B cell (primary cell): ENCODE data around the gene SLAIN2. TPM values are rescaled to one million over a fixed set of nuclear protein-coding genes. Genes with fewer than 3 reads are reported as not detected.

Experiments
- ATAC-seq: fragments of 200-7000 bp; cut with Tn5 transposase; one replicate; pipeline ENCODE4 v1.10.0; 2021; ENCODE audit warnings: low read depth, mild to moderate bottlenecking, moderate number of reproducible peaks, moderate library complexity
- CTCF ChIA-PET: fragments of 350-600 bp; sonication (Branson Sonifier 250); formaldehyde crosslinking; loops from one replicate; lab custom pipeline; 2021; ENCODE audit warnings: antibody characterized with exemption, inconsistent platforms; lab: Charles Lee
- POLR2A ChIA-PET: fragments of 350-600 bp; sonication (Branson Sonifier 250); formaldehyde crosslinking; loops from one replicate; lab custom pipeline; 2021; ENCODE audit warnings: antibody characterized with exemption; lab: Charles Lee
- DNase-seq: peaks from one replicate; pipeline ENCODE4 v3.0.0; 2013
- H2AFZ ChIP-seq: 2 replicates; pipeline ENCODE4 v1.6.1; 2012; ENCODE audit warnings: mild to moderate bottlenecking, low read depth, low read length; ENCODE audit not compliant: insufficient read depth, poor library complexity, severe bottlenecking
- H3K27ac ChIP-seq, 2 donors: 1 replicate in 1 of 2; 2 replicates in 1 of 2; pipeline ENCODE4 v1.5.1; 2012 to 2013; ENCODE audit warnings: low read length in 2 of 2, mild to moderate bottlenecking in 2 of 2, moderate library complexity in 1 of 2
- H3K27me3 ChIP-seq, 4 experiments: fragments of 200-600 bp in 1 of 4; sonication (generic) in 1 of 4; replicated peaks in 1 of 4; 1 replicate in 2 of 4; 2 replicates in 2 of 4; pipeline versions ENCODE4 v1.6.1 to v1.7.0; 2013 to 2016; ENCODE audit warnings: low read length in 3 of 4, mild to moderate bottlenecking in 2 of 4, mixed read lengths in 1 of 4, moderate library complexity in 1 of 4; ENCODE audit not compliant: insufficient read depth in 4 of 4, control insufficient read depth in 3 of 4; ENCODE audit errors: control extremely low read depth in 1 of 4
- H3K36me3 ChIP-seq, 2 experiments: replicated peaks in 1 of 2; 1 replicate in 1 of 2; 2 replicates in 1 of 2; pipeline versions ENCODE4 v1.6.1 to v1.7.1; 2013; ENCODE audit warnings: low read length in 1 of 2; ENCODE audit not compliant: insufficient read depth in 2 of 2, control insufficient read depth in 1 of 2; ENCODE audit errors: control extremely low read depth in 1 of 2, extremely low read depth in 1 of 2
- H3K4me1 ChIP-seq, 2 donors: fragments of 200-600 bp in 1 of 2; sonication (generic) in 1 of 2; 1 replicate in 1 of 2; 2 replicates in 1 of 2; pipeline versions ENCODE4 v1.5.1 to v1.6.1; 2013 to 2017; ENCODE audit warnings: low read length in 2 of 2; ENCODE audit not compliant: control insufficient read depth in 2 of 2, insufficient read depth in 2 of 2
- H3K4me2 ChIP-seq: replicated peaks from 2 replicates; pipeline ENCODE3; 2012; ENCODE audit warnings: mild to moderate bottlenecking, low read depth, low read length; ENCODE audit not compliant: poor library complexity, severe bottlenecking
- H3K4me3 ChIP-seq, 5 experiments: fragments of 200-600 bp in 1 of 5; sonication (generic) in 1 of 5; 1 replicate in 3 of 5; 2 replicates in 2 of 5; pipeline versions ENCODE4 v1.5.1 to v1.7.0; 2011 to 2016; ENCODE audit warnings: low read length in 4 of 5, mild to moderate bottlenecking in 4 of 5, low read depth in 2 of 5, control low read depth in 1 of 5, moderate library complexity in 1 of 5; ENCODE audit not compliant: insufficient read depth in 1 of 5; ENCODE audit errors: control extremely low read depth in 1 of 5, extremely low read depth in 1 of 5
- H3K79me2 ChIP-seq: fragments of 200-600 bp; sonication (generic); one replicate; pipeline ENCODE4 v1.6.0; 2016; ENCODE audit warnings: low read length; ENCODE audit not compliant: control insufficient read depth, insufficient read depth
- H3K9ac ChIP-seq: fragments of 200-600 bp; sonication (generic); 2 replicates; pipeline ENCODE4 v1.6.1; 2017; ENCODE audit warnings: mild to moderate bottlenecking, low read length, moderate library complexity
- H3K9me3 ChIP-seq, 3 donors: one replicate each; pipeline versions ENCODE4 v1.6.1 to v1.7.1; 2013; ENCODE audit warnings: low read length in 2 of 3; ENCODE audit not compliant: control insufficient read depth in 2 of 3, insufficient read depth in 1 of 3; ENCODE audit errors: control extremely low read depth in 1 of 3
- H4K20me1 ChIP-seq: 2 replicates; pipeline ENCODE4 v1.6.0; 2012; ENCODE audit warnings: mild to moderate bottlenecking, low read length; ENCODE audit not compliant: insufficient read depth, control insufficient read depth, poor library complexity, severe bottlenecking
- H3K27ac Mint-ChIP-seq: one replicate; pipeline ENCODE4 v1.8.0; 2021; ENCODE audit warnings: mixed read lengths
- H3K27me3 Mint-ChIP-seq: one replicate; pipeline ENCODE4 v1.8.0; 2021; ENCODE audit warnings: mixed read lengths
- H3K4me1 Mint-ChIP-seq: one replicate; pipeline ENCODE4 v1.8.0; 2021; ENCODE audit warnings: mixed read lengths
- H3K4me3 Mint-ChIP-seq: one replicate; pipeline ENCODE4 v1.8.0; 2021; ENCODE audit warnings: mixed read lengths
- H3K9me3 Mint-ChIP-seq: one replicate; pipeline ENCODE4 v1.8.0; 2022; ENCODE audit warnings: mixed read lengths; ENCODE audit not compliant: insufficient read depth
- EZH2 ChIP-seq: IDR thresholded peaks from 2 replicates; pipeline ENCODE4 v1.6.1; 2012; ENCODE audit warnings: borderline replicate concordance, low read depth, mild to moderate bottlenecking, moderate library complexity, low read length; ENCODE audit not compliant: insufficient read depth, poor library complexity, severe bottlenecking
- WGBS: methylation state at CpG from one replicate; pipeline ENCODE4 v1.1.5; 2013; ENCODE audit warnings: missing lambda C conversion rate; ENCODE audit not compliant: insufficient coverage; 5-methylcytosine and 5-hydroxymethylcytosine counted together
- intact Hi-C: fragments of 100-400 bp; cut with micrococcal nuclease; formaldehyde crosslinking; loops from one replicate; pipeline ENCODE4 v1.10.0; 2022
- polyA plus RNA-seq: library from polyadenylated mRNA; depleted of rRNA; stranded (reverse); fragments of >200 nt; gene quantifications from 2 replicates; pipeline ENCODE4 v1.2.3, GENCODE V29; 2012
- total RNA-seq, 2 donors: library from RNA; stranded (reverse); fragments of 120-200 nt in 1 of 2; gene quantifications; 1 replicate in 1 of 2; 2 replicates in 1 of 2; pipeline versions ENCODE4 v1.2.3 to v1.2.4, GENCODE V29; 2013 to 2022
- TF ChIP-seq, protein P1 (sequence below): fragments of 200-600 bp; IDR thresholded peaks from one replicate; pipeline ENCODE4 v1.8.0; 2022; ENCODE audit warnings: antibody characterized with exemption, mild to moderate bottlenecking

SLAIN2 gene
- total and polyA plus RNA-seq, 2 donors (not counting 1 experiment from before 2014, with no cell fraction given), result 19.7 to 69.1 TPM

DNA sequence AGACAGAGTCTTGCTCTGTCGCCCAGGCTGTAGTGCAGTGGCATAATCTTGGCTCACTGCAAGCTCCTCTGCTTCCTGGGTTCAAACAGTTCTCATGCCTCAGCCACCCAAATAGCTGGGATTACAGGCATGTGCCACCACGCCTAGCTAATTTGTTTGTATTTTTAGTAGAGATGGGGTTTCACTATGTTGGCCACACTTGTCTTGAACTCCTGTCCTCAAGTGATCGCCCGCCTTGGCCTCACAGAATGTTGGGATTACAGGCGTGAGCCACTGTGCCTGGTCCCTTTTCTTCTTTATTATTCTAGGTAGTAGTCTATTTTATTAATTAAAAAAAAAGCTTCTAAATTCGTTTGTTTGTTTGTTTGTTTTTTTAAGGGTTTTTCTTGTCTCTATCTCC, 59.1 kb downstream of the SLAIN2 start:
- Mint-ChIP-seq H3K27ac (no peak overlapping the region), H3K27me3 (no peaks in the 10 kb centered on the region), H3K4me3 (no peak overlapping the region), H3K9me3 (no peaks in the 10 kb centered on the region), H3K4me1 (peaks cover 5% of the 10 kb centered on the region)
- H4K20me1 ChIP-seq, result no peaks in the 10 kb centered on the region
- no peak overlapping the region for H3K4me2 ChIP-seq
- peaks cover 0 to 1% (median 0%) of the 10 kb centered on the region in 3 donors for H3K9me3 ChIP-seq
- ChIA-PET POLR2A (no interaction called here), CTCF (interaction anchor here (0.7 to 1.4 kb wide), 2 partner anchors 9 to 25 kb away, joined by 3 to 4 read pairs; no protein-coding TSS in a partner anchor)
- H3K79me2 ChIP-seq, result no peaks in the 10 kb centered on the region
- no peak overlapping the region for H3K4me3 ChIP-seq
- H3K27me3 ChIP-seq, result no peaks in the 10 kb centered on the region
- ATAC-seq, result no peak
- no CpG with 5 or more reads among the region's 6 CpGs for WGBS
- H3K27ac ChIP-seq, result no peak overlapping the region
- H2AFZ ChIP-seq, result no peak overlapping the region
- no peaks in the 10 kb centered on the region for H3K4me1 ChIP-seq
- H3K9ac ChIP-seq, result no peak overlapping the region
- intact Hi-C loops, result no loop called here
- H3K36me3 ChIP-seq, result peaks cover 9% of the 10 kb centered on the region in 2 experiments
- no peak for TF ChIP-seq EZH2
- TF ChIP-seq, protein P1, sequence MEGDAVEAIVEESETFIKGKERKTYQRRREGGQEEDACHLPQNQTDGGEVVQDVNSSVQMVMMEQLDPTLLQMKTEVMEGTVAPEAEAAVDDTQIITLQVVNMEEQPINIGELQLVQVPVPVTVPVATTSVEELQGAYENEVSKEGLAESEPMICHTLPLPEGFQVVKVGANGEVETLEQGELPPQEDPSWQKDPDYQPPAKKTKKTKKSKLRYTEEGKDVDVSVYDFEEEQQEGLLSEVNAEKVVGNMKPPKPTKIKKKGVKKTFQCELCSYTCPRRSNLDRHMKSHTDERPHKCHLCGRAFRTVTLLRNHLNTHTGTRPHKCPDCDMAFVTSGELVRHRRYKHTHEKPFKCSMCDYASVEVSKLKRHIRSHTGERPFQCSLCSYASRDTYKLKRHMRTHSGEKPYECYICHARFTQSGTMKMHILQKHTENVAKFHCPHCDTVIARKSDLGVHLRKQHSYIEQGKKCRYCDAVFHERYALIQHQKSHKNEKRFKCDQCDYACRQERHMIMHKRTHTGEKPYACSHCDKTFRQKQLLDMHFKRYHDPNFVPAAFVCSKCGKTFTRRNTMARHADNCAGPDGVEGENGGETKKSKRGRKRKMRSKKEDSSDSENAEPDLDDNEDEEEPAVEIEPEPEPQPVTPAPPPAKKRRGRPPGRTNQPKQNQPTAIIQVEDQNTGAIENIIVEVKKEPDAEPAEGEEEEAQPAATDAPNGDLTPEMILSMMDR, result no peak
- no peak for DNase-seq

DNA sequence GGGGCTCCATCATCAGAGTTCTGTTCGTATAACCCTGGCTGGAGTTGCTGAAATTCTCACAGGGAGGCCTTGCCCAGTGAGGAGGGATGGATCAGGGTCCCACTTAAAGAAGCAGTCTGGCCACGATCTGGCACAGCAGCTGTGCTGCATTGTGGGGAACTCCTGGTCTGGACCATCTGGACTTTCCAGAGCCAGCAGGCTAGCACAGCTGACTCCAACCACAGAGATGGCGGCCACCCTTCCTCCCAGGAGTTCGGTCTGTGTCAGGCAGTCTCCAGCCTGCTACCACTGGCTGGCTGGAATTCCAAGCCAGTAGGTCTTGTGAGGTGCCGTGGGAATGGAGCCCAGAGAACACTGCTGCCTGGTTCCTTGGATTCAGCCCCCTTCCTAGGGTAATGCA, 62.0 kb downstream of the SLAIN2 start:
- H3K27ac ChIP-seq, result no peak overlapping the region

More for the DNA sequence above, 62.0 kb downstream of the SLAIN2 start:
- H3K36me3 ChIP-seq, result peaks cover 2 to 6% of the 10 kb centered on the region in 2 experiments
- H3K4me3 Mint-ChIP-seq, result no peak overlapping the region
- TF ChIP-seq, protein P1, result no peak
- TF ChIP-seq EZH2, result no peak
- CTCF ChIA-PET, result no interaction called here
- no peaks in the 10 kb centered on the region for H4K20me1 ChIP-seq
- no peak overlapping the region for H3K4me3 ChIP-seq
- no peak overlapping the region for H3K9ac ChIP-seq
- 95% methylated on average over 5 of the region's 5 CpGs for WGBS
- intact Hi-C loops, result no loop called here
- no peaks in the 10 kb centered on the region for H3K9me3 Mint-ChIP-seq
- H3K27me3 Mint-ChIP-seq, result no peaks in the 10 kb centered on the region
- no peak for ATAC-seq
- no peak overlapping the region for H2AFZ ChIP-seq
- H3K27ac Mint-ChIP-seq, result no peak overlapping the region
- H3K9me3 ChIP-seq, result no peaks in the 10 kb centered on the region
- POLR2A ChIA-PET, result no interaction called here
- H3K4me1 Mint-ChIP-seq, result peaks cover 2% of the 10 kb centered on the region
- H3K4me1 ChIP-seq, result no peaks in the 10 kb centered on the region
- H3K27me3 ChIP-seq, result no peaks in the 10 kb centered on the region
- H3K79me2 ChIP-seq, result no peaks in the 10 kb centered on the region
- no peak overlapping the region for H3K4me2 ChIP-seq
- no peak for DNase-seq
